Measurements from ENCODE around the gene PLEKHN1.

DNA sequence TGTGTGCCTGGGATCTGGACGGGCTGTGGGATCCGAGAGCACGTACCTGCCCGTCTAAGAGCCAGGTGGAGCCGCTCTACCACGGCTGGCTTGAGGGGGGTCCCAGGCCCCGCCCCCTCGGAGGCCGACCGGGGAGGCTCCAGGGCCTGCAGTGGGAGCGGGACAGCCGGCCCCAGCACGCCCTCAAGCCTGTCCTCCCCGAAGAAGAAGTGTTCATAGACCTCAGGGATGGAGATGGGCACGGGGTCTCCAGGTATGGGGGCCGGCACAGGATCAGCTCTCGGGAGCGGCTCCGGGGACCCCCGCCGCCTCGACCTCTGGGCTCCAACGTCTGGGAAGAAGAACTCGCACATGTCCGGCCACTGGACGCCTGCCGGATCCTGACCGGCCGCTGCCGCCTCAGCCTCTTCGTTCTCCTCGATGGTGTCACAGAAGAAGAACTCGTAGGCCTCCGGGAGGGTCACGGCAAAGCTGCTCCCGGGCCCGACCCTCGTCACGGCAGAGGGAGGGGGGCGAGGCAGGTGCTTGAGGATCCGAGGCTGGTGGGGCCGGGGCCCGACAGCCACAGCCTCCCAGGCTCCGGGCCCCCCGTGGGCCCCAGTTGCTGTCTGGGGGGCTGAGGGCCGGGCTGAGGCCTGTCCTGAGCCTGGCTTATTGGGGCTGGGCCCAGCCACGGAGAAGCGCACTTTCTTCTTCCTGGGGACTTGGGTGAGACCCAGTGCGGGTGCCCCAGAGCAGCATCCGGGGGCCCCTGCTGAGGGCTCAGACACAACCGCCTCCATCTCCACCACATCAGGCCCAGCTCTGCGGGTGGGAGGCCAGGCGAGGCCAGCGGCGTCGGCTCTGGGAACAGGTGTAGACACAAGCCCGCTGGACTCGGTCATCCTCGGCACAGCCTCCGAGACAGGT lies 12.8 kb downstream of the PLEKHN1 start:
- TF ChIP-seq, protein P1, sequence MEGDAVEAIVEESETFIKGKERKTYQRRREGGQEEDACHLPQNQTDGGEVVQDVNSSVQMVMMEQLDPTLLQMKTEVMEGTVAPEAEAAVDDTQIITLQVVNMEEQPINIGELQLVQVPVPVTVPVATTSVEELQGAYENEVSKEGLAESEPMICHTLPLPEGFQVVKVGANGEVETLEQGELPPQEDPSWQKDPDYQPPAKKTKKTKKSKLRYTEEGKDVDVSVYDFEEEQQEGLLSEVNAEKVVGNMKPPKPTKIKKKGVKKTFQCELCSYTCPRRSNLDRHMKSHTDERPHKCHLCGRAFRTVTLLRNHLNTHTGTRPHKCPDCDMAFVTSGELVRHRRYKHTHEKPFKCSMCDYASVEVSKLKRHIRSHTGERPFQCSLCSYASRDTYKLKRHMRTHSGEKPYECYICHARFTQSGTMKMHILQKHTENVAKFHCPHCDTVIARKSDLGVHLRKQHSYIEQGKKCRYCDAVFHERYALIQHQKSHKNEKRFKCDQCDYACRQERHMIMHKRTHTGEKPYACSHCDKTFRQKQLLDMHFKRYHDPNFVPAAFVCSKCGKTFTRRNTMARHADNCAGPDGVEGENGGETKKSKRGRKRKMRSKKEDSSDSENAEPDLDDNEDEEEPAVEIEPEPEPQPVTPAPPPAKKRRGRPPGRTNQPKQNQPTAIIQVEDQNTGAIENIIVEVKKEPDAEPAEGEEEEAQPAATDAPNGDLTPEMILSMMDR (IDR thresholded peaks at IDR 0.05; ENCODE audit: poor library complexity): no peak
- no peak for TF ChIP-seq EZH2 (IDR thresholded peaks at IDR 0.05; ENCODE audit: borderline replicate concordance)

Measured in hepatocyte (in vitro differentiated cells).